GM20000 (cell line): ENCODE results near the gene DAB1.

Experiments
- DNase-seq: peaks from one replicate; pipeline ENCODE4 v3.0.0; 2012; ENCODE audit warnings: low spot score
- CTCF ChIP-seq: IDR thresholded peaks from 2 replicates; pipeline ENCODE4 v1.5.1; 2012; ENCODE audit warnings: mild to moderate bottlenecking, control low read depth; ENCODE audit errors: extremely low read depth, missing control alignments

DAB1 gene

DNA sequence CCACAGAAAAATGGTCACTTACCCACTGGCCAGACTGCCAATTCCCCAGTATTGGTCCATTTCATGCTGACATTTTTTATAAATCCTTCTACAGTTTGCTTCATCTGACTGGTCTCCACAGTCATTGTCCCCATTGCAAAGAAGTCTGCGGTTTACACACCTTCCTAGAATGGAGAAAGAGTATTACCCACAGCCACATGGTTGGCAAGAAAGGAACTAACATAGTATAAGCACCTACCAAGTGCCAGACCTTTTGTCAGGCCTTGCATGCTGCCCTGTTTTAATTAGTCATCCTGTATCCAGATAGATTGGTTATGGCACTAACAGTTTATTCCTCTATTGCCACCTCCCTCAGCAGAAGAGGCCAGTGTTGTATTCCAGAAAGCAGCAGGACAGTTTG lies 469.2 kb downstream of the DAB1 start:
- no peak for DNase-seq
- no peak for TF ChIP-seq CTCF

- TF ChIP-seq CTCF, result no peak
- no peak for DNase-seq
These were observed 470.5 kb downstream of the DAB1 start for GRCh38 chr1:56953386-56953785.

GRCh38 chr1:56952501-56952900 lies 471.4 kb downstream of the DAB1 start:
- no peak for TF ChIP-seq CTCF
- DNase-seq, result no peak

- TF ChIP-seq CTCF, result no peak
- DNase-seq, result no peak
These were observed 475.3 kb downstream of the DAB1 start for GRCh38 chr1:56948403-56949023.
